Neutrophil (primary cell): ENCODE results near the gene LGI4.

Source experiments
- H3K27ac ChIP-seq: fragments of 200-600 bp; sonication (generic); 2 replicates; pipeline ENCODE4 v1.5.1; 2016; ENCODE audit warnings: mild to moderate bottlenecking, moderate library complexity
- H3K27me3 ChIP-seq: fragments of 200-600 bp; sonication (generic); 2 replicates; pipeline ENCODE4 v1.6.0; 2016; ENCODE audit warnings: mild to moderate bottlenecking
- H3K36me3 ChIP-seq: fragments of 200-600 bp; sonication (generic); 2 replicates; pipeline ENCODE4 v1.5.1; 2017
- H3K4me1 ChIP-seq, 2 experiments: fragments of 200-600 bp in 1 of 2; sonication (generic) in 1 of 2; 1 replicate in 1 of 2; 2 replicates in 1 of 2; pipeline versions ENCODE4 v1.5.1 to v1.6.1; 2013 to 2016; ENCODE audit warnings: low read depth in 1 of 2, low read length in 1 of 2, mild to moderate bottlenecking in 1 of 2, moderate library complexity in 1 of 2; ENCODE audit not compliant: control insufficient read depth in 1 of 2, insufficient read depth in 1 of 2
- H3K4me3 ChIP-seq, 2 experiments: fragments of 200-600 bp in 1 of 2; sonication (generic) in 1 of 2; 1 replicate in 1 of 2; 2 replicates in 1 of 2; pipeline ENCODE4 v1.5.1; 2013 to 2016; ENCODE audit warnings: low read depth in 1 of 2, low read length in 1 of 2, mild to moderate bottlenecking in 1 of 2, moderate library complexity in 1 of 2
- H3K9me3 ChIP-seq: fragments of 200-600 bp; sonication (generic); 2 replicates; pipeline ENCODE4 v1.5.1; 2016
- TF ChIP-seq, protein P1 (sequence below): fragments of 200-600 bp; sonication (generic); IDR thresholded peaks from 2 replicates; pipeline ENCODE4 v1.5.1; 2016; ENCODE audit warnings: antibody characterized with exemption

Gene LGI4

DNA sequence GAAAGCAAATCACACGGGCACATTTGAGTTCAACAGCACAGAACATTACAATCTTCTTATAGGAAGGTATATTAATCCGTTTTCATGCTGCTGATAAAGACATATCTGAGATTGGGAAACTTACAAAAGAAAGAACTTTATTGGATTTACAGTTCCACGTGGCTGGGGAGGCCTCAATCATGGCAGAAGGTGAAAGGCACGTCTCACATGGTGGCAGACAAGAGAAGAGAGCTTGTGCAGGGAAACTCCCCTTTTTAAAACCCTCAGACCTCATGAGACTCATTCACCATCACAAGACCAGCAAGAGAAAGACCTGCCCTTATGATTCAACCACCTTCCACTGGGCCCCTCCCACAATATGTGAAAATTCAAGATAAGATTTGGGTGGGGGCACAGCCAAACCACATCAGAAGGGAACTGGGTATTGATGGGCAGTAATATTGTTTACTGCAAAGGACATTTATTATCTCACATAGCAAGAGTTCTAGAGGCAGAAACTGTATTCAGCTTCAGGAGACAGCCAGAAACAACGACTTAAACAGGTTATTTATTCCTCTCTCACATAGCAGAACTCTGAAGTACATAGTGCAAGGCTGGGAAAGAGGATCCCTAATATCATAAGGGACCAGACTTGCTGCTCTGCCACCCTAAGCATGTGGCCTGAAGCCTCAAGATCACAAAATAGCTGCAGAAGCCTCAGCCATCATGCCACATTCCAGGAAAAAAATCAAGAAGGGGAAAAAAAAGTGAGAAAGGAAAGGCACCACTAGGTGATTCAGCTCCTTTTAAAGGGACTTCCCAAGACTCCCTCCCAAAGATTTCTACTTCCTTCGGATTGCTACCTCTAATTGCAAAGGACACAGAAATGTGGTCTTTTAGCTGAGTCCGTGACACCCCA lies 42.8 kb upstream of the LGI4 start:
- Histone ChIP-seq H3K27me3 (no peaks in the 10 kb centered on the region), H3K36me3 (peaks cover 3% of the 10 kb centered on the region), H3K4me3 (no peak overlapping the region), H3K9me3 (no peaks in the 10 kb centered on the region), H3K4me1 (no peaks in the 10 kb centered on the region), H3K27ac (no peak overlapping the region)
- TF ChIP-seq, protein P1, sequence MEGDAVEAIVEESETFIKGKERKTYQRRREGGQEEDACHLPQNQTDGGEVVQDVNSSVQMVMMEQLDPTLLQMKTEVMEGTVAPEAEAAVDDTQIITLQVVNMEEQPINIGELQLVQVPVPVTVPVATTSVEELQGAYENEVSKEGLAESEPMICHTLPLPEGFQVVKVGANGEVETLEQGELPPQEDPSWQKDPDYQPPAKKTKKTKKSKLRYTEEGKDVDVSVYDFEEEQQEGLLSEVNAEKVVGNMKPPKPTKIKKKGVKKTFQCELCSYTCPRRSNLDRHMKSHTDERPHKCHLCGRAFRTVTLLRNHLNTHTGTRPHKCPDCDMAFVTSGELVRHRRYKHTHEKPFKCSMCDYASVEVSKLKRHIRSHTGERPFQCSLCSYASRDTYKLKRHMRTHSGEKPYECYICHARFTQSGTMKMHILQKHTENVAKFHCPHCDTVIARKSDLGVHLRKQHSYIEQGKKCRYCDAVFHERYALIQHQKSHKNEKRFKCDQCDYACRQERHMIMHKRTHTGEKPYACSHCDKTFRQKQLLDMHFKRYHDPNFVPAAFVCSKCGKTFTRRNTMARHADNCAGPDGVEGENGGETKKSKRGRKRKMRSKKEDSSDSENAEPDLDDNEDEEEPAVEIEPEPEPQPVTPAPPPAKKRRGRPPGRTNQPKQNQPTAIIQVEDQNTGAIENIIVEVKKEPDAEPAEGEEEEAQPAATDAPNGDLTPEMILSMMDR: no peak

DNA sequence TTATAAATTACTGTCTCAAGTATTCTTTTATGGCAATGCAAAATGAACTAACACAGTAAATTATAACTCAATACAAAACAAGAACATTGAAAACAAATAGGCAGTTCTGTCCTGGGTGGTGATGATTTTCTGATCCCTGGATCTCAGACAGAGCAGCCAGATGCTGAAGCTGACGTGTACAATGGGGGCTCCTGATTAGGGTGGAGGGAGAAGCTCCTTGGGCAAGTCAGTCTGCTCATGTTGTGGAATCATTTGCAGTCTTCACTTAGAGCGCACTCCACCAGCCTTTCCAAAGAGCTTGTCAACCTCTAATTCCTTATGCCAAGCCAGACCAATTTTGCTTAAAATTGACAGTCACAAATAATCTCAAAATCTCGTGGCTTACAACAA lies 41.3 kb upstream of the LGI4 start:
- no peak overlapping the region for H3K27ac ChIP-seq
- H3K9me3 ChIP-seq: no peaks in the 10 kb centered on the region
- H3K4me1 ChIP-seq: no peaks in the 10 kb centered on the region
- no peak overlapping the region for H3K4me3 ChIP-seq
- TF ChIP-seq, protein P1: no peak
- no peaks in the 10 kb centered on the region for H3K27me3 ChIP-seq
- H3K36me3 ChIP-seq: peaks cover 17% of the 10 kb centered on the region

DNA sequence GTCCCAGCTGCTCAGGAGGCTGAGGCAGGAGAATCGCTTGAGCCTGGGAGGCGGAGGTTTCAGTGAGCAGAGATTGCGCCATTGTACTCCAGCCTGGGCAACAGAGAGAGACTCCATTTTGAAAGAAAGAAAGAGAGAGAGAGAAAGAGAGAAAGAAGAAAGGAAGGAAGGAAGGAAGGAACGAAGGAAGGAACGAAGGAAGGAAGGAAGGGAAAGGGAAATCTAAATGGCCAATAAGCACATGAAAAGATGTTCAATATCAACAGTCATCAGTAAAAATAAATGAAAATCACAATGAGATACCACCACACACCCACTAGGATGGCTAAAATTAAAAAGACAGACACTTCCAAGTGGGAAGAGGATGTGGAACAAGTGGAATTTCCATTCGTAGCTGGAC lies 39.4 kb upstream of the LGI4 start:
- Histone ChIP-seq H3K27ac (no peak overlapping the region), H3K36me3 (peaks cover 37% of the 10 kb centered on the region), H3K27me3 (no peaks in the 10 kb centered on the region), H3K9me3 (no peaks in the 10 kb centered on the region), H3K4me3 (no peak overlapping the region), H3K4me1 (peaks cover 0 to 4% of the 10 kb centered on the region in 2 experiments)
- TF ChIP-seq, protein P1: no peak

DNA sequence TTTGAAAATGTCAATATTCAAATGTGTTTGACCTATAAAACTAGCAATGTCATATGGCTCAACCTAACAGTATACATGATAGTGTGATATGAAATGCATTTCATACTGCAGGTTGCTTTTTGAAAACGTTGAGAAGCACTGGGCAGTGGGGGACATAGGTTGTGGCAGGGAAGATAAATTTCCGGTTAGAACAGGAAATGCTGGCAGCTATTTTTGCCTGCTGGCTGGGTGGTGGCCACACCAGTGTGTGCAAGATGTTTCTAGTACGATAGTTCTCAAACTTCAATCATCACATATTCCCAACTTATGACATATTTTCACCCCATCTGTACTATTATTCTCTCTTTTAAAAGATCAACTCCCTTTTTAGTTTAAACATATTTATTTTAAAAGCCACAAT lies 36.9 kb upstream of the LGI4 start:
- Histone ChIP-seq H3K27me3 (no peaks in the 10 kb centered on the region), H3K27ac (no peak overlapping the region), H3K4me3 (no peak overlapping the region), H3K9me3 (no peaks in the 10 kb centered on the region), H3K4me1 (peaks cover 0 to 4% of the 10 kb centered on the region in 2 experiments), H3K36me3 (peaks cover 62% of the 10 kb centered on the region)
- TF ChIP-seq, protein P1: no peak

DNA sequence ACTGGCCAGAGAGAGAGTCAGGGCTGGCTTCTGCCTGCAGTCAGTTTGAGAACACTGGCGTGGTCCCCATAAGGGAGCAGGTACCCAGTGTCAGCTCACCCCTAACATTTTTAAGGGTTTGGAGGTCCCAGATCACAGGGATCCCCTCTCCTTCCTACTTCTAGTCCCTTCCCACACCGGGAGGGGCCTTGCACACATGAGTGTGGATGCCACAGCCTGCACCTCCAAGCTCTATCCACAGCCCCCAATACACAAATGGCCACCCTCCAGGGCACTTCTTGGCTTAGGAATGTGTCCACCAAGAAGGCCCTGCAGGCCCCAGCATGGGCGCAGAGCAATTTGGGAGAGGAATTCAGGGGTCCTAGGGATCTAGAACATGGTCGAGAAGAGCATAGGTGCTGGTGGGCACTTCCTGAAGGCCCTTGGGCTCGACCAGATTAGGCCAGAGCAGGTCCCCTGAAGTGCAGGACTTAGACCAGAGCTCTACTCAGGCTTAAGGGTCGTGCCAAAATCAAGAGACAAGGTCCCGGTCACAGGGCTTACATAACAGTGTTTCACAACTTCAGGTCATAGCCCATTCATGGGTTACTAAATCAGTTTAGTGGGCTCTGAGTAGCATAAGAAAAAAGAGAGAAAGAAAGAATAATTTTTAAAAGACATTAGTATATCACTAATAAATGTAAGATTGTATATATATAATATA lies 35.7 kb upstream of the LGI4 start:
- TF ChIP-seq, protein P1: no peak
- H3K36me3 ChIP-seq: peaks cover 74% of the 10 kb centered on the region
- H3K27me3 ChIP-seq: no peaks in the 10 kb centered on the region
- no peak overlapping the region for H3K27ac ChIP-seq
- H3K4me1 ChIP-seq: peaks cover 0 to 4% of the 10 kb centered on the region in 2 experiments
- no peak overlapping the region for H3K4me3 ChIP-seq
- H3K9me3 ChIP-seq: no peaks in the 10 kb centered on the region
